ENCODE data around the gene ATG7.

The ATG7 gene

GRCh38 chr3:11244121-11244677 is 28.0 kb upstream of the ATG7 start:
- no peak for DNase-seq (ENCODE audit: low read depth)

GRCh38 chr3:11245276-11245675 is 26.9 kb upstream of the ATG7 start:
- no peak overlapping the region for H3K4me3 ChIP-seq (ENCODE audit: low read depth, low read length)
- TF ChIP-seq, protein P1, sequence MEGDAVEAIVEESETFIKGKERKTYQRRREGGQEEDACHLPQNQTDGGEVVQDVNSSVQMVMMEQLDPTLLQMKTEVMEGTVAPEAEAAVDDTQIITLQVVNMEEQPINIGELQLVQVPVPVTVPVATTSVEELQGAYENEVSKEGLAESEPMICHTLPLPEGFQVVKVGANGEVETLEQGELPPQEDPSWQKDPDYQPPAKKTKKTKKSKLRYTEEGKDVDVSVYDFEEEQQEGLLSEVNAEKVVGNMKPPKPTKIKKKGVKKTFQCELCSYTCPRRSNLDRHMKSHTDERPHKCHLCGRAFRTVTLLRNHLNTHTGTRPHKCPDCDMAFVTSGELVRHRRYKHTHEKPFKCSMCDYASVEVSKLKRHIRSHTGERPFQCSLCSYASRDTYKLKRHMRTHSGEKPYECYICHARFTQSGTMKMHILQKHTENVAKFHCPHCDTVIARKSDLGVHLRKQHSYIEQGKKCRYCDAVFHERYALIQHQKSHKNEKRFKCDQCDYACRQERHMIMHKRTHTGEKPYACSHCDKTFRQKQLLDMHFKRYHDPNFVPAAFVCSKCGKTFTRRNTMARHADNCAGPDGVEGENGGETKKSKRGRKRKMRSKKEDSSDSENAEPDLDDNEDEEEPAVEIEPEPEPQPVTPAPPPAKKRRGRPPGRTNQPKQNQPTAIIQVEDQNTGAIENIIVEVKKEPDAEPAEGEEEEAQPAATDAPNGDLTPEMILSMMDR (IDR thresholded peaks at IDR 0.05; ENCODE audit: insufficient read depth, low read depth, low read length, missing control alignments) = no peak
- no peak for DNase-seq (ENCODE audit: low read depth)

More at GRCh38 chr3:11244121-11244677, 28.0 kb upstream of the ATG7 start:
- no peak overlapping the region for H3K4me3 ChIP-seq (ENCODE audit: low read depth, low read length)
- TF ChIP-seq, protein P1 (IDR thresholded peaks at IDR 0.05; ENCODE audit: insufficient read depth, low read depth, low read length, missing control alignments) = no peak

DNA sequence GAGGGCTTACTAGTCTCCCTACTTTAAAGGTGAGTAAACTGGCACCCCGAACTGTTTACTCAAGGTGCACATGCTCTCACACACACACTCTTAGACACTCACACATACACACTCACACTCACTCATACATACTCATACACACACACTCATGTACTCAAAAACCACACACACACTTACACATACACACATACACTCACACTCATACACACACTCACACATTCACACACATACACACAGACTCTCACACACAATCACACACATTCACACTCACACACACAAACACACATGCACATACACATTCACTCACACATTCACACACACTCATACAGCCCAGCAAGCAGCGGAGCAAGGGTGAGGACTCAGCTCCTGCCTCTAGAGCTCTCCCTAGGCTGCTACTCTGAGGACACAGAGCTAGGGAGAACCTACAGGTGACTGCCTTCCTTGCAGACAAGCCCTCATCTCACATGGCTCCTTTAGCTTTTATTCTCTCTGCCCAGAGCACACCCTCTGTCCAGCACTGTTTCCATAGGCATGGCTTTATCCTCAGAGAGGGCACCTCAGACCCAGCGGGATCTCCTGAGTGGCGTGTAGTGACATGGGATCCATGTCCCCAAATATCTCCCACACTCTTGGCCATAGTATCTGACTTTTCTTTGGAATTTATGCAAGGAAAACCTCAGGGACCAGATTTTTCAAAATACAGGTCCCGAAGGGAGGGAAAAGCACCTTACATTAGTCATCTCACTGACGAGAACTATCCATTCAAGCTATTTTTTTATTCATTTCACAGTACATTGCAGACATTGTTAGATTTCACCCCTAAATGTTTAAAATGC is 26.2 kb upstream of the ATG7 start:
- no peak for DNase-seq (ENCODE audit: low read depth)
- TF ChIP-seq, protein P1 (IDR thresholded peaks at IDR 0.05; ENCODE audit: insufficient read depth, low read depth, low read length, missing control alignments) = no peak

DNA sequence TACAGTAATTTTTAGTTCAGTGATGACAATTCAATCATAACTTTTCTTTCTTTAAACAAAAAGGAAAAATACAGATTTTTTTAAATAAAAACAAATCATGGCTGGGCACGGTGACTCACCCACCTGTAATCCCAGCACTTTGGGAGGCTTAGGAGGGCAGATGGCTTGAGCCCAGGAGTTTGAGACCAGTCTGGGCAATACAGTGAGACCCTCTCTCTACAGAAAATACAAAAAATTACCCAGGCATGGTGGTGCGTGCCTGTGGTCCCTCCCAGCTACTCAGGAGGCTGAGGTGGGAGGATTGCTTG is 25.6 kb upstream of the ATG7 start:
- DNase-seq (ENCODE audit: low read depth) = no peak
- H3K4me3 ChIP-seq (ENCODE audit: low read depth, low read length) = no peak overlapping the region
- TF ChIP-seq, protein P1 (IDR thresholded peaks at IDR 0.05; ENCODE audit: insufficient read depth, low read depth, low read length, missing control alignments) = no peak

More for the DNA sequence above, 26.2 kb upstream of the ATG7 start:
- H3K4me3 ChIP-seq (ENCODE audit: low read depth, low read length) = no peak overlapping the region

DNA sequence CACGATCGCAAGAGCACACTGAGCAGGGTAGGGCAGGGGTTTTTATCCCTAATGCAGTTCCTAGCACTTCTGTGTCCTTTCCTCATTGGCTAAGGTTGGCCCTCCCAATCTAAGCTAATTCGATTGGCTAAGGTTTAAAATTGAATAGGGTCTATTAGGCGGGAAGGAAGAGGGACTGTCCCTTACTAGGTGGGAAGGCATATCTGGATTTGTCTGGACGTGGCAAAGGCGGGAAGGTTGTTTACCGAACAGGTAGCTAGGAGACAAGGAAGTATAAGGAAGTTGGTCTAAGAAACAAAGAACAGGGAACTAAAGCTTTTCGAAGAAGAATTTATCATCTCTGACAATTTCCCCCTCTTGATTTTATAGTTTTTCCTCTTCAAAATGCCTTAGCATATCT is 24.8 kb upstream of the ATG7 start:
- no peak overlapping the region for H3K4me3 ChIP-seq (ENCODE audit: low read depth, low read length)
- TF ChIP-seq, protein P1 (IDR thresholded peaks at IDR 0.05; ENCODE audit: insufficient read depth, low read depth, low read length, missing control alignments) = no peak
- no peak for DNase-seq (ENCODE audit: low read depth)

DNA sequence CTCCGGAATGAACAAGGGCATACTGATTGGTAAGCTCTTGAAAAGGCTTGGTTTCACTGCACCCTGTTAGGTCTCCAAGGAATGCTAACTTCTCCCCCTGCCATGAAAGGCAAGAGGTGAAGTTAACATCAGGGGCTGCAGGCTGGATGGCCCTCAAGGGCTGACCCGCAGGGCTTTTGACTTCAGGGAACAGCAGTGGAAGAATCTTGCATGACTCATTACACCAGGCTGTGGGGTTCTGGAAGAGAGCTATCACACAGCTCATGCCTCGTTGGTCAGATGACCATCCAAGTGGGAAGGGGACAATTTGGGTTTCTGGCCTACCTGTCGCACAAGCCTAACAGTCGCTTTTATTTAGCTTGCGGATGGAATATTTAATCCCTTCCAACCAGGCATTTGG is 23.6 kb upstream of the ATG7 start:
- no peak for DNase-seq (ENCODE audit: low read depth)
- TF ChIP-seq, protein P1 (IDR thresholded peaks at IDR 0.05; ENCODE audit: insufficient read depth, low read depth, low read length, missing control alignments) = no peak
- H3K4me3 ChIP-seq (ENCODE audit: low read depth, low read length) = no peak overlapping the region
